K562 (cell line): ENCODE data around the gene KATNAL2. TPM values are rescaled to one million over a fixed set of nuclear protein-coding genes. Genes with fewer than 3 reads are reported as not detected.

Source experiments
- ATAC-seq: fragments of 200-7000 bp; cut with Tn5 transposase; 3 replicates; pipeline ENCODE4 v1.9.1; 2020; ENCODE audit warnings: moderate library complexity
- BruUV-seq: library from RNA; stranded (reverse); fragments of 400-500 nt; replicated peaks from 2 replicates; lab custom pipeline; 2021; lab: Mats Ljungman, UMichigan
- CTCF ChIA-PET: fragments of 300-600 bp; formaldehyde crosslinking; extraction: SDS; loops from one replicate; lab custom pipeline; 2021; ENCODE audit warnings: low intra/inter-chr PET ratio; lab: Yijun Ruan, JAX
- POLR2A ChIA-PET: fragments of 300-600, 350-650 bp; sonication (Branson Sonifier 250); formaldehyde crosslinking; extraction: SDS; loops from one replicate; lab custom pipeline; 2021; ENCODE audit warnings: antibody characterized with exemption, inconsistent platforms; lab: Yijun Ruan, JAX
- DNase-seq, 4 experiments: peaks; one replicate each; pipeline versions ENCODE4 v3.0.0 to v3.0.0-alpha.2; 2011 to 2018; ENCODE audit warnings: low spot score in 3 of 4, mixed read lengths in 3 of 4; ENCODE audit errors: extremely low read depth in 1 of 4
- FAIRE-seq: peaks from 2 replicates; lab custom pipeline; 2011; peaks lifted over from hg19 to GRCh38; lab: Jason Lieb, UNC
- H2AFZ ChIP-seq: 2 replicates; pipeline ENCODE4 v1.6.0; 2011; ENCODE audit warnings: low read depth, low read length, control low read depth, inconsistent platforms
- H3K27ac ChIP-seq: fragments of 200-600 bp; 3 replicates; pipeline ENCODE4 v1.8.0; 2011; ENCODE audit warnings: low read depth, mild to moderate bottlenecking, control low read depth, inconsistent platforms, low read length, moderate library complexity, mixed read lengths; ENCODE audit errors: extremely low read depth
- H3K27me3 ChIP-seq, 2 experiments: fragments of 300-600 bp in 1 of 2; 2 replicates in 1 of 2; 3 replicates in 1 of 2; pipeline versions ENCODE4 v1.6.0 to v1.8.0; 2011; ENCODE audit warnings: inconsistent platforms in 2 of 2, low read length in 2 of 2, mild to moderate bottlenecking in 1 of 2, mixed read lengths in 1 of 2, moderate library complexity in 1 of 2; ENCODE audit not compliant: control insufficient read depth in 2 of 2, insufficient read depth in 2 of 2
- H3K36me3 ChIP-seq: fragments of 300-600 bp; 3 replicates; pipeline ENCODE4 v1.8.0; 2011; ENCODE audit warnings: mild to moderate bottlenecking, low read length, inconsistent platforms; ENCODE audit not compliant: control insufficient read depth, insufficient read depth
- H3K4me1 ChIP-seq, 2 experiments: fragments of 200-600 bp in 1 of 2; replicated peaks in 1 of 2; 2 replicates in 1 of 2; 3 replicates in 1 of 2; pipeline versions ENCODE4 v1.5.1 to v1.8.0; 2011; ENCODE audit warnings: inconsistent platforms in 2 of 2, low read length in 2 of 2, mild to moderate bottlenecking in 1 of 2, mixed read lengths in 1 of 2, moderate library complexity in 1 of 2; ENCODE audit not compliant: control insufficient read depth in 2 of 2, insufficient read depth in 2 of 2
- H3K4me2 ChIP-seq: 2 replicates; pipeline ENCODE4 v1.6.1; 2011; ENCODE audit warnings: low read length, control low read depth, inconsistent platforms, mixed read lengths; ENCODE audit not compliant: insufficient read depth
- H3K4me3 ChIP-seq: fragments of 200-600 bp; sonication (generic), shearing (Covaris generic); 2 replicates; pipeline ENCODE4 v1.5.1; 2016; ENCODE audit warnings: control low read depth, inconsistent platforms
- H3K79me2 ChIP-seq: fragments of 200-600 bp; 3 replicates; pipeline ENCODE4 v1.8.0; 2011; ENCODE audit warnings: low read length, inconsistent platforms; ENCODE audit not compliant: control insufficient read depth, insufficient read depth
- H3K9ac ChIP-seq, 2 experiments: 2 replicates each; pipeline versions ENCODE4 v1.6.0 to v1.6.1; 2011; ENCODE audit warnings: low read depth in 2 of 2, low read length in 2 of 2, control low read depth in 1 of 2, inconsistent platforms in 1 of 2, mild to moderate bottlenecking in 1 of 2, mixed read lengths in 1 of 2; ENCODE audit not compliant: insufficient read depth in 1 of 2
- H3K9me1 ChIP-seq: one replicate; pipeline ENCODE4 v1.6.0; 2011; ENCODE audit warnings: inconsistent platforms, mild to moderate bottlenecking, low read length, moderate library complexity; ENCODE audit not compliant: control insufficient read depth, insufficient read depth
- H3K9me3 ChIP-seq: replicated peaks from 2 replicates; pipeline ENCODE4 v1.5.1; 2011; ENCODE audit warnings: low read depth, low read length, inconsistent platforms; ENCODE audit not compliant: control insufficient read depth, insufficient read depth
- H4K20me1 ChIP-seq: replicated peaks from 2 replicates; pipeline ENCODE4 v1.6.1; 2011; ENCODE audit warnings: low read length, inconsistent platforms, mixed read lengths; ENCODE audit not compliant: control insufficient read depth, insufficient read depth
- CHD4 ChIP-seq: fragments of 200-600 bp; sonication (generic); IDR thresholded peaks from 3 replicates; pipeline ENCODE4 v1.6.1; 2012; ENCODE audit warnings: low read depth, mild to moderate bottlenecking, mixed read lengths, low read length, inconsistent platforms; ENCODE audit not compliant: insufficient read depth, insufficient replicate concordance, poor library complexity, severe bottlenecking
- DNMT1 ChIP-seq: fragments of 450-650 bp; IDR thresholded peaks from 2 replicates; pipeline ENCODE4 v1.6.1; 2016; ENCODE audit warnings: antibody characterized with exemption, mild to moderate bottlenecking
- ESRRB ChIP-seq: fragments of 250-450 bp; sonication (Bioruptor Pico); IDR thresholded peaks from 2 replicates; pipeline ENCODE4 v1.5.0; 2020; ENCODE audit warnings: mild to moderate bottlenecking, moderate library complexity, borderline replicate concordance
- FIP1L1 ChIP-seq: fragments of 200-400 bp; formaldehyde crosslinking; IDR thresholded peaks from 2 replicates; pipeline ENCODE4 v1.6.1; 2018; ENCODE audit warnings: mild to moderate bottlenecking, low read depth, low read length; ENCODE audit not compliant: poor library complexity, severe bottlenecking
- MAFK ChIP-seq: IDR thresholded peaks from 2 replicates; pipeline ENCODE4 v1.6.1; 2011; ENCODE audit warnings: low read length, improper control_type of control experiment
- POLR2G ChIP-seq: fragments of 200-400 bp; formaldehyde crosslinking; IDR thresholded peaks from 2 replicates; pipeline ENCODE4 v1.6.1; 2017; ENCODE audit warnings: low read depth, mild to moderate bottlenecking, antibody characterized with exemption, low read length, moderate library complexity
- ZNF274 ChIP-seq: IDR thresholded peaks from 2 replicates; pipeline ENCODE4 v1.6.1; 2011; ENCODE audit warnings: low read depth, mild to moderate bottlenecking, low read length, moderate library complexity, borderline replicate concordance
- ZNF696 ChIP-seq: fragments of 250-450 bp; sonication (Bioruptor Pico); conservative IDR thresholded peaks from 2 replicates; pipeline ENCODE4 v1.4.0; 2020; ENCODE audit warnings: mild to moderate bottlenecking, moderate library complexity
- WGBS: fragments of 100-300 bp; shearing (Covaris generic); methylation state at CpG from one replicate; pipeline ENCODE4 v1.1.6; 2016; ENCODE audit warnings: low coverage, mixed read lengths; ENCODE audit not compliant: insufficient coverage; ENCODE audit errors: missing lambda C conversion rate; 5-methylcytosine and 5-hydroxymethylcytosine counted together
- in situ Hi-C: fragments of 300-500 bp; cut with MboI; formaldehyde crosslinking; loops from 4 replicates; pipeline ENCODE4 v1.15.0; 2018; ENCODE audit warnings: inconsistent platforms, mixed read lengths
- intact Hi-C: fragments of 100-400 bp; cut with micrococcal nuclease; formaldehyde crosslinking; loops from 2 replicates; pipeline ENCODE4 v1.14.2; 2022
- polyA plus RNA-seq, 8 experiments: library from polyadenylated mRNA; depleted of rRNA in 4 of 8; stranded (reverse) in 5 of 8; unstranded in 3 of 8; fragments of >200 nt; fragmentation: Nextera tagmentation in 2 of 8; fragmentation: Illumina TruSeq in 1 of 8; extraction: Ambion mirVana in 2 of 8; extraction: Trizol in 1 of 8; gene quantifications; 2 replicates each; pipeline versions ENCODE4 v1.2.1 to v1.2.3, GENCODE V29; 2011 to 2014; ENCODE audit warnings: inconsistent platforms in 1 of 8, missing spikeins in 1 of 8
- total RNA-seq, 7 experiments: library from RNA; depleted of rRNA in 6 of 7; stranded (reverse); fragments of >200 nt in 6 of 7; fragmentation: Illumina TruSeq in 2 of 7; extraction: Trizol in 2 of 7; gene quantifications; 2 replicates each; pipeline versions ENCODE4 v1.2.1 to v1.2.3, GENCODE V29; 2011 to 2021; ENCODE audit warnings: low replicate concordance in 1 of 7
- TF ChIP-seq, protein P1 (sequence below): fragments of 450-650 bp; IDR thresholded peaks from 2 replicates; pipeline ENCODE4 v1.7.0; 2016; ENCODE audit warnings: borderline replicate concordance
- TF ChIP-seq, protein P2 (sequence below): sonication (generic); formaldehyde crosslinking; IDR thresholded peaks from 2 replicates; pipeline ENCODE4 v1.8.0; 2022; ENCODE audit warnings: mild to moderate bottlenecking, low read depth, missing genetic modification reagents

The KATNAL2 gene
- total and polyA plus RNA-seq, 9 of the 15 experiments (the other 6 are each of a cell fraction or from before 2014, with no cell fraction given): 0.08 to 1.2 (median 0.48) TPM

- CTCF ChIA-PET: no interaction called here
- Histone ChIP-seq H3K4me3 (no peak overlapping the region), H3K27ac (no peak overlapping the region), H3K9ac (no peak overlapping the region), H4K20me1 (0 out of 2 replicates have a peak, but pooled peaks cover 4% of the 10 kb centered on the region), H3K4me1 (peaks cover 0 to 12% of the 10 kb centered on the region in 2 experiments; a peak in 3 of 5 replicates), H2AFZ (no peak overlapping the region), H3K36me3 (no peaks in the 10 kb centered on the region), H3K9me1 (no peaks in the 10 kb centered on the region), H3K79me2 (peaks cover 87% of the 10 kb centered on the region), H3K4me2 (no peak overlapping the region), H3K27me3 (no peaks in the 10 kb centered on the region), H3K9me3 (no peaks in the 10 kb centered on the region)
- intact Hi-C loops: no loop called here
- TF ChIP-seq MAFK (no peak), POLR2G (no peak), ZNF274 (no peak), ZNF696 (CRISPR knock-in tag) (no peak), FIP1L1 (no peak), ESRRB (CRISPR knock-in tag) (no peak), DNMT1 (no peak), CHD4 (no peak)
- TF ChIP-seq, protein P1, sequence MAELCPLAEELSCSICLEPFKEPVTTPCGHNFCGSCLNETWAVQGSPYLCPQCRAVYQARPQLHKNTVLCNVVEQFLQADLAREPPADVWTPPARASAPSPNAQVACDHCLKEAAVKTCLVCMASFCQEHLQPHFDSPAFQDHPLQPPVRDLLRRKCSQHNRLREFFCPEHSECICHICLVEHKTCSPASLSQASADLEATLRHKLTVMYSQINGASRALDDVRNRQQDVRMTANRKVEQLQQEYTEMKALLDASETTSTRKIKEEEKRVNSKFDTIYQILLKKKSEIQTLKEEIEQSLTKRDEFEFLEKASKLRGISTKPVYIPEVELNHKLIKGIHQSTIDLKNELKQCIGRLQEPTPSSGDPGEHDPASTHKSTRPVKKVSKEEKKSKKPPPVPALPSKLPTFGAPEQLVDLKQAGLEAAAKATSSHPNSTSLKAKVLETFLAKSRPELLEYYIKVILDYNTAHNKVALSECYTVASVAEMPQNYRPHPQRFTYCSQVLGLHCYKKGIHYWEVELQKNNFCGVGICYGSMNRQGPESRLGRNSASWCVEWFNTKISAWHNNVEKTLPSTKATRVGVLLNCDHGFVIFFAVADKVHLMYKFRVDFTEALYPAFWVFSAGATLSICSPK: no peak
- TF ChIP-seq, protein P2, sequence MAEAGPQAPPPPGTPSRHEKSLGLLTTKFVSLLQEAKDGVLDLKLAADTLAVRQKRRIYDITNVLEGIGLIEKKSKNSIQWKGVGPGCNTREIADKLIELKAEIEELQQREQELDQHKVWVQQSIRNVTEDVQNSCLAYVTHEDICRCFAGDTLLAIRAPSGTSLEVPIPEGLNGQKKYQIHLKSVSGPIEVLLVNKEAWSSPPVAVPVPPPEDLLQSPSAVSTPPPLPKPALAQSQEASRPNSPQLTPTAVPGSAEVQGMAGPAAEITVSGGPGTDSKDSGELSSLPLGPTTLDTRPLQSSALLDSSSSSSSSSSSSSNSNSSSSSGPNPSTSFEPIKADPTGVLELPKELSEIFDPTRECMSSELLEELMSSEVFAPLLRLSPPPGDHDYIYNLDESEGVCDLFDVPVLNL (CRISPR knock-in tag): no peak
- ATAC-seq: no peak
- POLR2A ChIA-PET: no interaction called here
- FAIRE-seq: no peak
- no peak for DNase-seq
- BruUV-seq: no TSS peak
- in situ Hi-C loops: no loop called here
- WGBS: 100% methylated on average over 2 of the region's 3 CpGs
These were observed 6.5 kb upstream of the KATNAL2 start for GRCh38 chr18:46910856-46911255.
